Cardiac fibroblast (primary cell): ENCODE results near the gene TP73.

Source experiments
- DNase-seq, 2 donors: peaks; one replicate each; pipeline versions ENCODE4 v3.0.0 to v3.0.0-alpha.2; 2010; ENCODE audit warnings: low read depth in 2 of 2
- H3K4me3 ChIP-seq, 2 donors: replicated peaks in 1 of 2; 1 replicate in 1 of 2; 2 replicates in 1 of 2; pipeline ENCODE4 v1.5.1; 2011; ENCODE audit warnings: low read depth in 2 of 2, low read length in 2 of 2, mild to moderate bottlenecking in 2 of 2, moderate library complexity in 1 of 2
- CTCF ChIP-seq: IDR thresholded peaks from one replicate; pipeline ENCODE4 v1.5.1; 2011; ENCODE audit warnings: low read depth, mild to moderate bottlenecking, low read length, inconsistent platforms

Gene TP73

GRCh38 chr1:3707298-3707938 lies 55.1 kb downstream of the TP73 start:
- TF ChIP-seq CTCF: no peak
- no peak overlapping the region for H3K4me3 ChIP-seq
- no peak for DNase-seq

GRCh38 chr1:3707939-3708328 lies 55.6 kb downstream of the TP73 start:
- TF ChIP-seq CTCF: no peak
- H3K4me3 ChIP-seq: no peak overlapping the region
- DNase-seq: no peak

DNA sequence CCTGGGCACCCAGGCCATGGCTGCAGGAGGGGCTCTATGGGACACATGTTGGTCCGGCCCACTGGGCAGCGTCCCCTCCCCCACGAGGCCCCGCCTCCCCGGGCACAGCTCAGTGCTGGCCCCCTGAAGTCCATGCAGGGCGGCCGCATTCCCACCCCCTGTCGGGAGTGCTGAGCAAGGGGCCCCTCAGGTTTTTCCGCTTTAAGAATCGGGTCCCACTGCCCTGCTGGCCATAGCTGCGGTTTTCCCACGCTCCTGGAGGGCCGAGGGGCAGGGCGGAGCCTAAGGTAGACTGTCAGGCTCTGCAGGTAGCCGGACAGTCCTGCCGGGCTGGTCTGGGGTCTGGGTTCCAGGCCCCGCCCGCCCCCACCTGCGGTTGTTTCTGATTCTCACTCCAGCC lies 56.5 kb downstream of the TP73 start:
- no peak for TF ChIP-seq CTCF
- no peak overlapping the region for H3K4me3 ChIP-seq
- no peak for DNase-seq

- H3K4me3 ChIP-seq: no peak overlapping the region
- no peak for TF ChIP-seq CTCF
- DNase-seq: no peak
Observed at GRCh38 chr1:3710251-3710650, 57.9 kb downstream of the TP73 start.

GRCh38 chr1:3711381-3711779 lies 59.1 kb downstream of the TP73 start:
- TF ChIP-seq CTCF: no peak
- H3K4me3 ChIP-seq: no peak overlapping the region

DNA sequence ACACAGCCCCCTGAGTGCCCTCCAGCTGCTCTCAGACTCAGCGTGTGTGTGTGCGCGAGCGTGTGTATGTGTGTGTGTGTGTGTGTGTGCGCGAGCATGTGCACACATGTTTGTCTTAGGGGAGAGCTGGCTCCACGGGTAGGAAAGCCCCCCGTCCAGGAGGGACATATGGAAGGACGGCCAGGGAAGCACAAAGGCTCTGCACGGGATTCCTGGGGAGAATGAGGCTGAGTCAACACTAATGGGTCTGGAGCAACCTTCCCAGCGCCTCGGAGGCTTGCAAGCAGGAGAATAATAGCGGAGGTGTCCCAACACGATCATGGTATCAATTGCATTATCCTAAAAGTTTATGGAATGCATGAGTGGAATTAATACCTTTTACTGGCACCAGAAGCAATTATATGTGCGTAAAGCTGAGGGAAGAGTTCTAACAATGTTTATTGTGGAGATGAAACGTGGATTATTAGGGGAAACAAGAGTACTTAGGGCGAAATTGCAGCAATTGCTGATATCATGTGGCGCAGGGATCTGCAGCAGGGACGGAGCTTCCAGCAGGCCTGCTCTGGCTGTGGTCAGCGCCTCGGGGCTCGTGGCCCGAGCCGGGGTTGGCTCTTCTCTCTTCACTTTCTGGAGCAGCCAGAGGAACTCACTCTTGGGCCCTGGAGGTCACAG lies 59.6 kb downstream of the TP73 start:
- no peak for DNase-seq
- H3K4me3 ChIP-seq: no peak overlapping the region

More at GRCh38 chr1:3711381-3711779, 59.1 kb downstream of the TP73 start:
- DNase-seq: no peak

More for the DNA sequence above, 59.6 kb downstream of the TP73 start:
- TF ChIP-seq CTCF: no peak
